ENCODE data around the gene SFMBT1. TPM values are rescaled to one million over a fixed set of nuclear protein-coding genes. Genes with fewer than 3 reads are reported as not detected.

The SFMBT1 gene
- total RNA-seq, 1 donor from 2014 or later = 5.5 TPM

GRCh38 chr3:52865994-52866393 is 179.9 kb downstream of the SFMBT1 start:
- FAIRE-seq (no peak), DNase-seq (ENCODE audit: low read depth) (no peak)
- Mint-ChIP-seq H3K4me3 (ENCODE audit: unreplicated experiment) (no peak overlapping the region), H3K27ac (ENCODE audit: unreplicated experiment) (no peak overlapping the region), H3K36me3 (ENCODE audit: low read depth, unreplicated experiment) (peaks cover 21% of the 10 kb centered on the region), H3K4me1 (ENCODE audit: low read depth, unreplicated experiment) (no peaks in the 10 kb centered on the region), H3K9me3 (ENCODE audit: unreplicated experiment) (peaks cover 17% of the 10 kb centered on the region), H3K27me3 (ENCODE audit: low read depth, unreplicated experiment) (no peaks in the 10 kb centered on the region)
- no peak overlapping the region for H3K9ac ChIP-seq (ENCODE audit: low read length)
- H2AFZ ChIP-seq (ENCODE audit: low read depth, low read length) = no peak overlapping the region
- H3K4me1 ChIP-seq (ENCODE audit: insufficient read depth, low read length) = no peaks in the 10 kb centered on the region
- no peaks in the 10 kb centered on the region for H3K36me3 ChIP-seq (ENCODE audit: insufficient read depth, low read length)
- H3K79me2 ChIP-seq (ENCODE audit: insufficient read depth, low read length) = no peaks in the 10 kb centered on the region
- peaks cover 2% of the 10 kb centered on the region for H3K9me3 ChIP-seq (ENCODE audit: insufficient read depth, low read depth, low read length)
- no peak overlapping the region for H3K4me2 ChIP-seq (ENCODE audit: low read length)
- H3K27ac ChIP-seq (ENCODE audit: low read depth, low read length) = no peak overlapping the region
- peaks cover 21% of the 10 kb centered on the region for H4K20me1 ChIP-seq (ENCODE audit: insufficient read depth, low read length)
- TF ChIP-seq EZH2 (IDR thresholded peaks at IDR 0.05; ENCODE audit: insufficient read depth, low read length) = no peak
- TF ChIP-seq CTCF (IDR thresholded peaks at IDR 0.05; ENCODE audit: insufficient read depth, low read depth, low read length) = no peak
- H3K4me3 ChIP-seq (ENCODE audit: insufficient read depth, low read depth, low read length) = no peak overlapping the region
- no peaks in the 10 kb centered on the region for H3K27me3 ChIP-seq (ENCODE audit: insufficient read depth, low read length)

- Histone ChIP-seq H3K27me3 (ENCODE audit: insufficient read depth, low read length) (no peaks in the 10 kb centered on the region), H3K79me2 (ENCODE audit: insufficient read depth, low read length) (no peaks in the 10 kb centered on the region), H3K27ac (ENCODE audit: low read depth, low read length) (no peak overlapping the region), H3K4me1 (ENCODE audit: insufficient read depth, low read length) (no peaks in the 10 kb centered on the region), H3K4me3 (ENCODE audit: insufficient read depth, low read depth, low read length) (no peak overlapping the region), H4K20me1 (ENCODE audit: insufficient read depth, low read length) (peaks cover 33% of the 10 kb centered on the region), H3K9me3 (ENCODE audit: insufficient read depth, low read depth, low read length) (no peaks in the 10 kb centered on the region), H3K9ac (ENCODE audit: low read length) (no peak overlapping the region), H3K4me2 (ENCODE audit: low read length) (no peak overlapping the region), H2AFZ (ENCODE audit: low read depth, low read length) (no peak overlapping the region), H3K36me3 (ENCODE audit: insufficient read depth, low read length) (no peaks in the 10 kb centered on the region)
- FAIRE-seq (no peak), DNase-seq (ENCODE audit: low read depth) (no peak)
- H3K36me3 Mint-ChIP-seq (ENCODE audit: low read depth, unreplicated experiment) = peaks cover 14% of the 10 kb centered on the region
- no peaks in the 10 kb centered on the region for H3K27me3 Mint-ChIP-seq (ENCODE audit: low read depth, unreplicated experiment)
- no peak for TF ChIP-seq EZH2 (IDR thresholded peaks at IDR 0.05; ENCODE audit: insufficient read depth, low read length)
- no peak for TF ChIP-seq CTCF (IDR thresholded peaks at IDR 0.05; ENCODE audit: insufficient read depth, low read depth, low read length)
- H3K4me3 Mint-ChIP-seq (ENCODE audit: unreplicated experiment) = no peak overlapping the region
- no peak overlapping the region for H3K27ac Mint-ChIP-seq (ENCODE audit: unreplicated experiment)
- H3K9me3 Mint-ChIP-seq (ENCODE audit: unreplicated experiment) = peaks cover 12% of the 10 kb centered on the region
- no peaks in the 10 kb centered on the region for H3K4me1 Mint-ChIP-seq (ENCODE audit: low read depth, unreplicated experiment)
These were observed 185.5 kb downstream of the SFMBT1 start for GRCh38 chr3:52860424-52860768.

GRCh38 chr3:52859686-52860423 is 186.0 kb downstream of the SFMBT1 start:
- peaks cover 12% of the 10 kb centered on the region for H3K9me3 Mint-ChIP-seq (ENCODE audit: unreplicated experiment)
- DNase-seq (ENCODE audit: low read depth) = no peak
- H3K4me1 ChIP-seq (ENCODE audit: insufficient read depth, low read length) = no peaks in the 10 kb centered on the region
- H3K9ac ChIP-seq (ENCODE audit: low read length) = no peak overlapping the region
- H3K4me3 Mint-ChIP-seq (ENCODE audit: unreplicated experiment) = no peak overlapping the region
- FAIRE-seq = no peak
- no peaks in the 10 kb centered on the region for H3K4me1 Mint-ChIP-seq (ENCODE audit: low read depth, unreplicated experiment)
- no peaks in the 10 kb centered on the region for H3K36me3 ChIP-seq (ENCODE audit: insufficient read depth, low read length)
- no peak overlapping the region for H3K4me2 ChIP-seq (ENCODE audit: low read length)
- no peaks in the 10 kb centered on the region for H3K9me3 ChIP-seq (ENCODE audit: insufficient read depth, low read depth, low read length)
- peaks cover 35% of the 10 kb centered on the region for H4K20me1 ChIP-seq (ENCODE audit: insufficient read depth, low read length)
- H3K36me3 Mint-ChIP-seq (ENCODE audit: low read depth, unreplicated experiment) = peaks cover 14% of the 10 kb centered on the region
- no peak overlapping the region for H2AFZ ChIP-seq (ENCODE audit: low read depth, low read length)
- no peaks in the 10 kb centered on the region for H3K27me3 Mint-ChIP-seq (ENCODE audit: low read depth, unreplicated experiment)
- H3K79me2 ChIP-seq (ENCODE audit: insufficient read depth, low read length) = no peaks in the 10 kb centered on the region
- H3K27me3 ChIP-seq (ENCODE audit: insufficient read depth, low read length) = no peaks in the 10 kb centered on the region
- H3K4me3 ChIP-seq (ENCODE audit: insufficient read depth, low read depth, low read length) = no peak overlapping the region
- no peak overlapping the region for H3K27ac ChIP-seq (ENCODE audit: low read depth, low read length)
- no peak for TF ChIP-seq EZH2 (IDR thresholded peaks at IDR 0.05; ENCODE audit: insufficient read depth, low read length)
- TF ChIP-seq CTCF (IDR thresholded peaks at IDR 0.05; ENCODE audit: insufficient read depth, low read depth, low read length) = no peak
- H3K27ac Mint-ChIP-seq (ENCODE audit: unreplicated experiment) = no peak overlapping the region
